Gastrocnemius medialis (tissue), 4 donors: ENCODE data around the gene VRK3. TPM values are rescaled to one million over a fixed set of nuclear protein-coding genes. Genes with fewer than 3 reads are reported as not detected.
A peak's percentile ranks its signal among the peaks of the same experiment; 100 is the strongest.

Experiments used
- ATAC-seq, 2 donors: fragments of 150-250 bp; one replicate each; pipeline ENCODE4 v1.9.1; 2016
- DNase-seq, 2 donors: peaks; one replicate each; pipeline ENCODE4 v3.0.0-alpha.2; 2019
- H3K27ac ChIP-seq, 4 donors: fragments of 200-600 bp; sonication (generic); 1 replicate in 1 of 4; 2 replicates in 3 of 4; pipeline ENCODE4 v1.5.1; 2016 to 2018; ENCODE audit warnings: mild to moderate bottlenecking in 2 of 4, moderate library complexity in 1 of 4
- H3K27me3 ChIP-seq, 3 donors: fragments of 200-600 bp; sonication (generic) in 2 of 3; 1 replicate in 1 of 3; 2 replicates in 2 of 3; pipeline versions ENCODE4 v1.5.1 to v1.6.0; 2016 to 2019; ENCODE audit warnings: mild to moderate bottlenecking in 1 of 3, moderate library complexity in 1 of 3
- H3K36me3 ChIP-seq, 2 donors: fragments of 200-600 bp; sonication (generic) in 1 of 2; one replicate each; pipeline ENCODE4 v1.5.1; 2017 to 2018
- H3K4me1 ChIP-seq, 2 donors: fragments of 200-600 bp; sonication (generic) in 1 of 2; one replicate each; pipeline ENCODE4 v1.5.1; 2016 to 2017; ENCODE audit warnings: mild to moderate bottlenecking in 2 of 2
- H3K4me3 ChIP-seq, 4 donors: fragments of 200-600 bp; sonication (generic) in 3 of 4; 1 replicate in 1 of 4; 2 replicates in 3 of 4; pipeline ENCODE4 v1.5.1; 2016 to 2019; ENCODE audit warnings: mild to moderate bottlenecking in 2 of 4
- H3K9me3 ChIP-seq, 3 donors: fragments of 200-600 bp; sonication (generic) in 2 of 3; 1 replicate in 1 of 3; 2 replicates in 2 of 3; pipeline ENCODE4 v1.5.1; 2016 to 2019
- CTCF ChIP-seq, 5 experiments: fragments of 450-650 bp in 3 of 5; fragments of 200-600 bp in 2 of 5; sonication (generic) in 2 of 5; IDR thresholded peaks in 4 of 5; conservative IDR thresholded peaks in 1 of 5; 1 replicate in 4 of 5; 2 replicates in 1 of 5; pipeline ENCODE4 v1.5.1; 2016 to 2019; ENCODE audit warnings: antibody characterized with exemption in 5 of 5, mild to moderate bottlenecking in 3 of 5, moderate library complexity in 3 of 5
- POLR2A ChIP-seq, 2 donors: fragments of 450-650 bp; IDR thresholded peaks; one replicate each; pipeline ENCODE4 v1.6.1; 2017; ENCODE audit warnings: antibody characterized with exemption in 2 of 2, mild to moderate bottlenecking in 2 of 2, moderate library complexity in 2 of 2
- in situ Hi-C, 4 donors: fragments of 200-750 bp; cut with MboI; loops; one replicate each; pipeline versions ENCODE4 v1.15.0 to v1.8.0; 2017; ENCODE audit warnings: low sequenced_read_pairs in 4 of 4
- intact Hi-C: fragments of 100-400 bp; cut with DNase I; formaldehyde crosslinking; loops from one replicate; pipeline ENCODE4 v1.15.1; 2023; ENCODE audit warnings: low total_unique reads
- total RNA-seq, 4 donors: library from RNA; depleted of rRNA; stranded (reverse); fragments of >200 nt; gene quantifications; one replicate each; pipeline versions ENCODE4 v1.1.0 to v1.2.3, GENCODE V29; 2016

Gene VRK3
- total RNA-seq, 4 donors from 2014 or later = 36.0 to 52.8 (median 39.9) TPM

- no peak for ATAC-seq
- in situ Hi-C loops (loop anchor here in 3 of 4 donors (25.0 kb wide), 1 partner anchor 210 kb away; no protein-coding TSS in a partner anchor), intact Hi-C loops (no loop called here)
- Histone ChIP-seq H3K27me3 (no peaks in the 10 kb centered on the region), H3K4me3 (peak overlapping the region in 3 of 4 donors; percentile 80 to 97 (median 96)), H3K36me3 (peaks cover 0 to 21% of the 10 kb centered on the region in 2 donors), H3K4me1 (peaks cover 24 to 37% of the 10 kb centered on the region in 2 donors), H3K27ac (peak overlapping the region; percentile 95 to 98 (median 96)), H3K9me3 (no peaks in the 10 kb centered on the region)
- no peak for DNase-seq
- TF ChIP-seq POLR2A (IDR thresholded peaks at IDR 0.05) (no peak), CTCF (IDR thresholded peaks at IDR 0.05 in 4 of 5, conservative IDR thresholded peaks at IDR 0.05 in 1 of 5) (no peak)
Observed at GRCh38 chr19:49927526-49928264, 97.5 kb downstream of the VRK3 start.

- DNase-seq = no peak
- no peak for ATAC-seq
- Histone ChIP-seq H3K4me1 (peaks cover 24 to 37% of the 10 kb centered on the region in 2 donors), H3K27me3 (no peaks in the 10 kb centered on the region), H3K9me3 (no peaks in the 10 kb centered on the region), H3K36me3 (peaks cover 0 to 21% of the 10 kb centered on the region in 2 donors), H3K4me3 (no peak overlapping the region), H3K27ac (no peak overlapping the region)
- intact Hi-C loops = no loop called here
- in situ Hi-C loops = loop anchor here in 3 of 4 donors (25.0 kb wide), 1 partner anchor 211 kb away; no protein-coding TSS in a partner anchor
- TF ChIP-seq POLR2A (IDR thresholded peaks at IDR 0.05) = no peak
- no peak for TF ChIP-seq CTCF (IDR thresholded peaks at IDR 0.05 in 4 of 5, conservative IDR thresholded peaks at IDR 0.05 in 1 of 5)
Observed at GRCh38 chr19:49926515-49926914, 98.7 kb downstream of the VRK3 start.

Other genes with a start within 250 kb of the VRK3 start
- gene FUZ, start 212.1 kb downstream of the VRK3 start, total RNA-seq = 10 to 100 TPM; 14.2 to 35.5 (median 26.0) TPM
- gene MED25, start 207.1 kb downstream of the VRK3 start, total RNA-seq = 100 to 1,000 TPM in 1 of 4 donors, 10 to 100 TPM in 3; 46.6 to 105 (median 78.7) TPM
- gene PTOV1, start 174.2 kb downstream of the VRK3 start, total RNA-seq = 10 to 100 TPM; 77.6 to 88.2 (median 87.0) TPM
- 10 to 100 TPM; 14.9 to 43.4 (median 21.1) TPM for gene PNKP, start 157.8 kb downstream of the VRK3 start, total RNA-seq
- gene AKT1S1, start 148.0 kb downstream of the VRK3 start, total RNA-seq = 10 to 100 TPM; 23.8 to 56.8 (median 43.4) TPM
- 10 to 100 TPM; 48.7 to 84.3 (median 66.4) TPM for gene TBC1D17, start 147.7 kb downstream of the VRK3 start, total RNA-seq
- gene IL4I1, start 128.5 kb downstream of the VRK3 start, total RNA-seq = 1 to 10 TPM in 1 of 4 donors, under 1 TPM in 1, not detected in 2; 0.15 to 1.1 TPM
- 10 to 100 TPM in 1 of 4 donors, 1 to 10 TPM in 3; 6.4 to 10.8 (median 9.0) TPM for gene ATF5, start 96.2 kb downstream of the VRK3 start, total RNA-seq
- 10 to 100 TPM; 32.8 to 38.0 (median 36.3) TPM for gene NUP62, start 95.9 kb downstream of the VRK3 start, total RNA-seq
- gene SIGLEC11, start 64.2 kb downstream of the VRK3 start, total RNA-seq = under 1 TPM in 3 of 4 donors, not detected in 1; 0.15 to 0.42 (median 0.25) TPM
- gene ZNF473, start 633 bp upstream of the VRK3 start, total RNA-seq = 10 to 100 TPM in 2 of 4 donors, 1 to 10 TPM in 2; 4.6 to 12.2 (median 10.1) TPM
- not detected for gene IZUMO2, start 137.9 kb upstream of the VRK3 start, total RNA-seq
- gene MYH14, start 178.2 kb upstream of the VRK3 start, total RNA-seq = 100 to 1,000 TPM; 103 to 174 (median 141) TPM